Stimulated activated CD8-positive, alpha-beta memory T cell treated with anti-CD3 and anti-CD28 coated beads, Interleukin-7, amount 100 ng/mL, for 24 hours (primary cell): ENCODE measurements around the gene ADCY5.

Experiments
- DNase-seq: peaks from one replicate; pipeline ENCODE4 v3.0.0-alpha.2; 2020; ENCODE audit warnings: low read depth

Gene ADCY5

DNA sequence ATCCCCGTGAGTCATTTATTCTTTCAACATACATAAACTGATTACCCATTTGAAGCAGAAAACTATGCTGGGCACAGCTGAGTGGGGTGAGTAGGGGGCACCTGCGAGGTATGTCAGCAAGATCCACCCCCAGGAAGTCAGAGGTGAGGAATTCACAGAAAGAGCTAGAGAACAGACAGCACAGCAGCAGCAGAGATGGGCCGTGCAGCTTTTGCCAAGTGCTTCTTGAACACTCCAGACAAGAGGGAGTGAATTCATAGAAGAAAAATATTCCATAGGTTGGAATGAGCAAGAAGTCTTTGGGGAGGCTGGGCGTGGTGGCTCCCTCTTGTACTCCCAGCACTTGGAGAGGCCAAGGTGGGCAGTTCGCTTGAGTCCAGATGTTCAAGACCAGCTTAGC lies 9.4 kb upstream of the ADCY5 start:
- no peak for DNase-seq

DNA sequence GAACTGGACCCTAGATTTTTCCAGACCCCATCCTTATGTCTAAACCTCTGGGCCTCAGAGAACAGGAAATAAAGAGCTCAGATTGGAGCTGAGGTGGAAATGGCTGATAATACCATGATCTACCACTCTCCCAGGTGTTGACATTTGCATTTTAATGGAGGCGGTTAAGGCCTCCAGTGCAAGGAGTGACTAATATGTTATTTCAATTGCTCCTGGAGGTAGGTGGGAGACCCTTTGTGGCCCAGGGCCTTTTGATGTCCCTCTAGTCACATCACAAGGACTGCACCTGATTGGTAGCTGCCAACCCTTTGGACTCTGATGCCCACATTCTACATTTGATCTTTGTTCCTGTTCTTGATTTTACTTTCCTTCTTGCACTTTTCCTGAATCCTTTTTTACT lies 9.0 kb upstream of the ADCY5 start:
- DNase-seq: no peak

DNA sequence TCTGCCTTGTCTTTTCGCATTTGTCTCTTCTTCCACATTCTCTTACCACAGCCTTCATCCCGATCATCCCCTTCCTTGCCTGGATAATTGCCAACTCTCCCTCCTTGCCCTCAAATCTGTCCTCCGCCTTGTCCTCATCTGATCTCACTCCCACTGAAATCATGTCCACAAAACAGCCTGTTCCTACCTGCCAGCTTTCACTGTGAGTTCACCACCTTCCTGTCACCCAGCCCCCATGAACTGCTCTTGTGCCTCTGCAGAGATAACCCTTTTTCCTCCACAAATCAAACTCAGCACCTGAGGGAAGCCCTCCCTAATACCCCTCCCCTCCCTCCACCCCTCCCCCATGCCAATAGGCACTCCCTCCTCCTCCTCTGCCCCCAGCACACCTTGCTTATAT lies 4.8 kb upstream of the ADCY5 start:
- no peak for DNase-seq

DNA sequence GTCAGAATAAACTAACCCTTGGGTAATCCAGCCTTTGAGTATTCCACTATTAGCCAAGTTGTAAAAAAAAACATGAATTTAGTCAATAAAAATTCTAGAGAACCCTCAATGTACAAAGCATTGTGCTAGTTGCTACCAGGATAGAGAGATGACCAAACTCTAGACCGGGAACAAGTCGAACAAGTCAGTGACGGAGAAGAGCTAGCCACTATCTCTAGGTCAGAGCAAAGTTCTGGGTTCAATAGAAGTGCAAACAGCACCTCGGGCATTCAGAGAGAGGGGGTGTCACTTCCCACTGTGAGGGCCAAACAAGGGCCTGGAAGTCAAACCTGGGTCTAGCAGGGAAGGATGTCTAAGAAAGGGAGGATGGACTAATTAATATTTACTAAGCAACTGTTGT lies 2.3 kb upstream of the ADCY5 start:
- no peak for DNase-seq

DNA sequence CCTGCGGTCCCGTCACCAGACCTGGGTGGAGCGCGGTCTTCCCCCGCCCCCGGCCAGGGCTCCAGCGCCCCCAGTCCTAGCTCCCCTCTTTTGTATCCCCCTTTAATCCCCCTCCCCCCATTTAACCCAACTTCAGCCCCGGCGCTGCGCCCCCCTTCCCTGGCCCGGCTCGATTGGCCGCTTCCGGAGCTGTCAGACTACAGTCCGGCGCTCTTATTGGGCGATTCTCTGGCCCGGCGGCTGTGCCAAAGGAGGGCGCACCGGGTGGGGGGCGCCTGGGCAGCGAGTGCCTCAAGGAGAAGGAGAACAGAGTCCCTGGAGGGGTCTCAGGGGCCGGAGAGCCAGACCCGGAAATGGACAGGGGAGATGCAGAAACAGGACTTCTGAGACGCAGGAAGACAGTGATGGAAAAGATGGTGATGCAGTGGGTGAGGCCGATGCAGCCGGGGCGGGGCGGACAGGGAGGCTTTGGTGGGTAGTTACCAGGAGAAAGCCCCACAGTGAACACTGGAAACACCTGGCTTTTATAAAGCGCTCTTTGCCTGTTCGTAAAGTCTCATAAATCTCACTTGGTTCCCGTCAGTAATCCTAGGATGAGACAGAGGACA lies 1.2 kb upstream of the ADCY5 start:
- no peak for DNase-seq

DNA sequence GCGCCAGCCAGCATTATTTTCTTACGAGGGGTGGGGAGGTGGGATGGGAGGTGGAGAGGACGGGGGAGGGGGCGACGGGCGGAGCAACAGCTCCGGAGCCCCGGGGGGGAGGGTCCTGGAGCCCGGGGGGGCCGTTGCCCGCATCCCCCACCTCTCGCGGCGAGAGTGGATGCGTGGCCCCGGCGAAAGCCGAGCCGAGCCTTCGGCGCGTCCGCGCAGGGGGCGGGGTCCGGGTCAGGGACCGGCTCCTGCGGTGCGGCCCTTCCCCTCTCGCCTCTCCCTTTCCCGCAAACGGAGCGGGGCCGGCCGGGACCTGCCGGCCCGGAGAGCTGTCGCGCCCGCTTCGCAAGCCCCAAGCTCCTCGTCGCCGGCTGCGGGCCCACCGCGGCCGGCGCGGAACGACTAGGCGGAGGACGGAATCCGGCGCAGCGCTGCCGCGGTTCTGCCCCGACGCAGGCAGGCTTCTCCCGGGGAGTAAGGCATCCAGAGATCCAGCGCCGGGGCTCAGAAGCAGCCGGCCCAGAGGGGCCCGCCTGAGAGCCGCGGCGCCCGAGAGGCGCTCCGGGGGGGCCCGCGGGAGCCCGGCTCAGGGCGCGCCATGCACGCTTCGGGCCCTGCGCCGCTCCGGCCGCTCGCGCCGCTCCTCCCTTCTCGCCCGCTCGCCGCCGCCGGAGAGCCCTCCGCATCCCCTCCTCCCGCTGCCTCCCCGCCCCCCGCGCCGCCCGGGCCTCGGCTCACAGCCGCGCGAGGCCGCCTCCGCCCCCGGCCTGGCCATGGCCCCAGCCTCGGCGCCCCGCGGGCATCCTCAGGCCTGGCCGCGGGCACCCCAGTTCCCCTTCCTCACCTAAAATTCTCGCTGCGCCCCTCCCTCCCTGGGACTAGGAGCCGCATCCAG lies 459 bp upstream of the ADCY5 start:
- no peak for DNase-seq

DNA sequence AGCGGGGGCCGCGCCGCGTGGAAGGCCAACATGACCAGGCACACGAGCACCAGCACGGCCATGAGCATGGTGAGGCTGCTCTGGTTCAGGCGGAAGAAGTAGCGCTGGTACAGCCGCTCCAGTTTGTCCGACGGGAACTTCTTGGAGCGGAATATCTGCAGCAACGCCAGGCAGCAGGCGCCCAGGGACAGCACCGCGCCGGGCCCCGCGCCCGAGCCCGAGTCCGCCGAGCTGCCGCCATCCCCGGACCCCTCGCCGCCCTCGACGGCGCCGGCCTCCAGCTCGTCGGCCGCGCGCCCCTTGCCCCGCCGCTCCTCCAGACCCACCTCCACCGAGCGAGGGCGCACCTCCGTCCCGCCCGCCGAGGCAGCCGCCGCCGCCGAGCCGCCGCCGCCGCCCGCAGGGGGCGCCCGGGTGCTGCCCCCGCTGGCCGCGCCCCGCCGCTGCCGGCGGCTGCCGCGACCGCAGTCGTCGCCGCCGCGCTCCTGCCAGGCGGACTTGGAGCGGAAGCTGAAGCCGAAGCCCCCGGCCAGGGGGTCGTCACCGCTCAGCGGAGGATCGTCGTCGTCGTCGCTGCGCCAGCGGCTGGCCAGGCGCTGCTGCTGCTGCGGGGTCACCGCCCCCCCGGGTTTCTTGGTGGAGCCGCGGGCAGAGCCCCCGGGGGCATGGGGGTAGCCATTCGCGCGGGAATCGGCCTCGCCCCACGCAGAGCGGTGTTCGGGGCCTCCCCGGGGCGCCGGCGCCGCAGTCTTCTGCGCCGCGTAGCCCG lies 957 bp downstream of the ADCY5 start:
- DNase-seq: peak; percentile 9

DNA sequence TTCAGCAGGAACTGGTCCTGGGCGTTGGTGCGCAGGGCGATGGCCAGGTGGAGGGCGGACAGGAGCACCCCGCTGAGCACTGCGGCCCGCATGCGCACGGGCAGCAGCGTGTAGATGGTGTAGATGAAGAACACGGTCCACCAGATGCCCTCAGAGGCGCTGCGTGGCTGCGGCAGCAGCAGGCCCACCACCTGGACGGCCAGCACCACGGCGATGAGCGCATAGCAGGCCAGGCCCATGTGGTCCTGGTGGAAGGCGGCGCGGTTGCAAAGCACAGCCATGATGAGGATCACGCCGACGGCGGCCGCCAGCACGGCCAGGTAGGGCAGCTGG lies 1.5 kb downstream of the ADCY5 start:
- DNase-seq: no peak

DNA sequence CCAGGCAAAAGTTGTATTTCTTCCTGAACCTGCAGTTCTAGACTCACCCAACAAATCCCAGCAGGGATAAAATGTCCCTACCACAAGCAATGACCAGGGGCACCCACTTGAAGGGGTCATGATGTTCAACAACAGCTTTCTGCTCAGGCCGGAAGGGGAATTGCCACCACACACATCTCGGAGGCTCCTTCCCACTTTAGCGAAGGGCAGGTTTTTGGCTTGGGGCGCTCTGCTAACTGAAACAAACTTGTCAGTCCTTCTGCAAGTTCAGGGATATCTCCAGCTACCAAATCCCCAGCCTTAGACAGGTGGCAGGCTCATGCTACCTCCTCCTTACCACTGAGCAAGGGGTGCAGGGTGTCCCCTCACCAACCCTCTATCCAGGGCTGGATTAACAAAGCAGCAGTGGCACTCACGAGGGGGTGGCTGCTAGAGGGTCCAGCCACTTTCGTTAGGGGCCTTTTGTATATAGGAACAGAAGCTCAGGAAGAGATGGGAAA lies 2.2 kb downstream of the ADCY5 start:
- no peak for DNase-seq

DNA sequence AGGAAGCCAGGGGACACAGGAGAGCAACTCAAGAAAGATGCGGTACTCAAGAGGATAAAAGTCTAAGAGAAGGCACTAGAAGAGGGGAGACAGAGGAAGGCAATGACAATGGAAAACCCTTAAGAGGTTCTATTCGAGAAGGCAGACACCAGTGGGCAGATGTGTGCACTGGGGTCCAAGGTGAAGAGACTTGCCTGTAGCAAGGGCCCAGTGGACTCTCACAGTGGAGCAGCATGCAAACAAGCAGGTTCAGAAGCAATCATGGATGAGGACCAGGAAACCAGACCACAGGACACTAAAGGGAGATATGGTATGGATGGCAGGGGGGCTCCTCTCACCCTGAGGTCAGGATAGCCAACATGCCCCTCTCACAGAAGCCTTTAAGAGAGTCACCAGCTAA lies 2.7 kb downstream of the ADCY5 start:
- DNase-seq: no peak

DNA sequence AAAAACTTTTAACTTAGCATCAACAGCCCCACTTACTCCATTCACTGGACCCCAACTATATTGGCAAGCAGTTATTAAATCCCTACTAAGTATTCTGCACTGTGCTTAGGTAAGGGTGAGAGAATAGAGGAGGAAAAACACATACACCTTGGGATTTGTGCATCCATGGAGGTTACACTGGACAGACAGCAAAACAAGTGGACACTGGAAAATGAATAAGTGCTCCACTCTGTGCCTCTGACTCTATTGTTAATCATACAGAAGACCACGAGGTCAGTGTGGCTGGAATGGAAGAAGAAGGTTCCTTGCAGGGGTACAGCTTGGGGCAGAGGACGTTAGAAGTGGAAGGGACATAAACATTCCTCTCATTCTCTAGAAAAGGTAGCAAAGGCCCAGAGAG lies 3.2 kb downstream of the ADCY5 start:
- no peak for DNase-seq

DNA sequence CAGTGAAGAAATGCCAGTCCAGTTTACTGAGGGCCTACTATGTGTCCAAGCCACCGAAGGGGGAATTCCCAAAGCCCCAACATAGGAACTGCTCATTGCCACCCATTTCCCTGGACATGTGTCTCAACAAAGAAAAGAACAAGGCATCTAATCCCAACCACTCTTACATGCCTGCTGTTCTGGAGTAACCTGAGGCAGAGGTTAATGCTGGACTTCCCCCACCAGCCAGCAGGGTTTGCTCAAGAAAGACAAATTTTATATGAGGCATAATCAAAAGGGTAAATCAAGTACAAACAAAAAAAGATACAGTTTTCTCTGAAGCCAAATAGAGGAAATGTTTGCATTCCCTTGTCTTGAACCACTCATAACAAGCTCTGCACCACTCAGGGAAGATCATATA lies 4.1 kb downstream of the ADCY5 start:
- no peak for DNase-seq

DNA sequence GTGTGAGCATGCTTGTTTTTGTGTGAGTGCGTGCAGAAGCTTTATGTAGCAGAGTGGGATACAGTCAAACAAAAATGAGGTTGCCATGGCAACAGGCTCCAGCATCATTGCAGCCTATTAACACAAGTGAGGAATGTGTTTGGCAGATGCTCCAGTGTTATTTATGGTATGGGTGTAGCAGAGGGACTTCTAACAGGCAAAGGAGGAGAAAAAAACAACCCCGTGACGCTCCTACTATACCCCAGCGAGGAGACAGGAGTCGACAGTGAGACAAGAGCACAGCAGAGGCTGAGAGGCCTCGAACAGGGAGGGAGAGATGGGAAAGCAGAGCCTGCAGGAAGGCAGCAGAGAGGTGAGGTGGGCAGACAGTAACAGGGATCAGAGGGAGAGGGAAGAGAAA lies 4.9 kb downstream of the ADCY5 start:
- DNase-seq: no peak

DNA sequence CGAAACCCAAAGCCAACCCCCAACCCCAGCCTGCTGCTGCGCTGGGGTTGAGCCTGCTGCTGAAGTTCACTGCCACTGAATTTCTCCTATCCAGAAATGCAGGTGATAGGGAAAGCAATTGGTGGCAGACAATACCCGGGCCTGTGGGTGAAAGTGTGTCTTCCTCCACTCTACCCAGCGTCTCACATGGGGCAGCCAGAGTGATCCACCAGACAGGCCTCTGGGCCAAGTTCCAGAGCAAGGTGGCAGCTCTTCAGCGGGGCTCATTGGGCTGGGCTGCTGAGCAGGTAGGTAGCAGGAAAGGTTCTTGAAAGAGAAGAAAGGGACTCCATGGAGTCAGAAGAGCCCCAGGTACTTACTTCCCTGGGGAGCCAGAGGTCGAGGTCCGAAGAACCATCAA lies 6.0 kb downstream of the ADCY5 start:
- DNase-seq: no peak

DNA sequence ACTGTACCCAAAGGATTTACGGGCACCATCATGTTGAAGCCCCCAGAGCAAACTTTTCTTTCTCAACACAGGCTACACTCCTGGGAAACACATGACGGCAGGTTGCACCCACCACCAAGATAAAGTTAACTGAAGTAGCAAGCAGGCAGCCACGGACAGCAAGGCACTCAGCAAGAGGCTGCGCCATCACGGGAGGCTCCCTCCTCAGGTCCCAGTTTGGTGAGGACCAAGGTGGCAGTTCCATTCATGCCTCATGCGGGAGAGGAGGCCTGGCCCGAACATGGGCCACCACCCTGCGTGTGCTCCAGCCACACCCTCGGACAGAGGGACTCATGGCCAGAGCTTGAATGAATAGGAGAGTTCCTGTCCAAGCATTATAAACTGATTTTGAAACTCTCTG lies 6.8 kb downstream of the ADCY5 start:
- DNase-seq: no peak

DNA sequence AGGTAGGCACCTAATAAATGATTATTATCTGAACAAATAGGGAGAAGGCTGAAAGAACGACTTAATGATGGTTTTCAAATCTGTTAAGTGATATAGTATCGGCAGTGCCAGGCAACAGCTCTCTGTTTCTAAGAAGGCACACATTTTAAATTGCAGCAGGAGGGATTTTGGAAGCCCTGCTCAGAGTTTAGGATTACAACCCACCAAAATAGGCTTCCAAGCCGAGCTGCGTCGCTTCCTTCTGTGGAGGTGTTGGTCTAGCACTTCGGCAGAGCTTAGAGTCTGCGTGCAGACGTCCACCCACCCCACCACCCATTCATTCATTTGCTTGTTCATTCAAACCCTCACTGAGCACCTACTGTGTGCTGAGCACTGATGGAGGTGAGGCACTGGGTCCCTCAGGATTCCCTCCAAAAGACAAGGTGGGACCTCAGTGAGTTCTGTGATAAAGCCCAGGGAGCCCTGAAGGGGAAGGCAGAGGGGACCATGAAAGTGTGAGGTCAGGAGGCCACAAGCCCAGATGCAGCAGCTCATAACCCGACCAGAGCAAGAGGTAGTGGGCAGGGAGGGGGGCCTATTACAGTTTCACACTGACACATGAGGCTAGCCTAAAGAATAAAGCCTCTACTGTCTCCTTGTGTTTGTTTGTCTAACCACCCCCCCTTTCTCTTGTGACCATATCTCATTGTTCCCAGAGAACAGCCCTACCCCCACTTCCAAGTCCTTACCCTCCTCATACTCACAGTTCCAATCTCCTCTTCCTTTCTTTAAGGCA lies 8.9 kb downstream of the ADCY5 start:
- DNase-seq: no peak

DNA sequence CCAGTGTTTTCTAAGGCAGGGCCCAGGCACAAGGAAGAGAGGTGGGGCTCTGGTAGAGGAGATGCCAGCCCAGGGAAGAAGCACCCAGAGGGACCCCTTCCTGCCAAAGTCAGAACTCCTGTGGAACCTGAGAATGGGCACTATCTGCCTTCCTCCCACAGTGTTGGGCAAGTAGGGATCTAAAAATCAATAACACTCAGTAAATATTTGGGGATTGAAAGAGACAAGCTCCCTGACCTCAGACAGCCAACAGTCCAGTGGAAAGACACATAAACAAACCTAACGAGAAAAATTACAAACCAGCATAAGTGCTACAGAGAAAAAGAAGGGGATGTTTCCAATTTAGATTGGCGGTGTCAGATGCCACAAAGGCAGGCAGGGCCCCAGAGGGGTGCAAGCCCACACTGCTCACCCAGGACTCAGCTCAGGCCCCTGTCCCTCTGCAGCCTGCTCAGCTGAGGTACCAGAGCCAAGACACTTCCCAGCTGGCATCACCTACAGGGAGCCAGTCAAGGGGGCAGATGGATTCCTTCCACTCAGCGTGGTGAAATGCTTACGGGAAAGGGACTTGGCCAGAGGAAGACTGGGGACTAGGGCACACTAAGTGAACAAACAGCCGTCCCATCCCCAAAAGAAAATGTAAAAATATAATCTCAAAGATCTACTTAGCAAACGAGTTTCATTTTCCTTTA lies 15.9 kb downstream of the ADCY5 start:
- no peak for DNase-seq

DNA sequence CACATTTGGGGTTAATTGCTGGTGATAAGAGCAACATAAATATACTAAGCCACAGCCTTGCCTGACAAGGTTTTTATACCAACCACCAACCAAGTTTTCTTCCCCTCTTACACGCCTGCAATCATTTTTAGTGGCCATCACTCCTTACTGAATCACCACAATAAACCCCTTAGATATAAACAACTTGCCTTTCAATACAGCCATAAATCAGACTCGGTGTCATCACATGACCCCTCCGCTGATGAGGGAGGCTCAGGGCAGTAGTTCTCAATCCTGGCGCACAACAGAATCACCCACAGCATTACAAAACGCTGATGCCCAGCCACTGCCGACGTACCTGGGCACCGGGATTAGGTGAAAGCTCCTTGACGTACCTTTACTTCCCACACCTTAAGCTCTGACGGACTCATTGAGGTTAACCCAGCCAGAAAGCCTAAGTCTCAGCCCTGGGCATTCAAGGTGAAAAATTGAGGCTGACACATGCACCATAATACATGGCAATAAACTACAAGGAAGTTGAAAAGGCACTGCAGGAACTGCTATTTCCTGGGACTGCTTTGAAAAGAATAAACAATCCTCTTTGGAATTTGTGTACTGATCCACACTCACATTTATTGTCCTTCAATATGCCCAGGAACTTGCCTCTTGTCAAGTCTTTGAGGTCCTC lies 17.1 kb downstream of the ADCY5 start:
- DNase-seq: no peak

DNA sequence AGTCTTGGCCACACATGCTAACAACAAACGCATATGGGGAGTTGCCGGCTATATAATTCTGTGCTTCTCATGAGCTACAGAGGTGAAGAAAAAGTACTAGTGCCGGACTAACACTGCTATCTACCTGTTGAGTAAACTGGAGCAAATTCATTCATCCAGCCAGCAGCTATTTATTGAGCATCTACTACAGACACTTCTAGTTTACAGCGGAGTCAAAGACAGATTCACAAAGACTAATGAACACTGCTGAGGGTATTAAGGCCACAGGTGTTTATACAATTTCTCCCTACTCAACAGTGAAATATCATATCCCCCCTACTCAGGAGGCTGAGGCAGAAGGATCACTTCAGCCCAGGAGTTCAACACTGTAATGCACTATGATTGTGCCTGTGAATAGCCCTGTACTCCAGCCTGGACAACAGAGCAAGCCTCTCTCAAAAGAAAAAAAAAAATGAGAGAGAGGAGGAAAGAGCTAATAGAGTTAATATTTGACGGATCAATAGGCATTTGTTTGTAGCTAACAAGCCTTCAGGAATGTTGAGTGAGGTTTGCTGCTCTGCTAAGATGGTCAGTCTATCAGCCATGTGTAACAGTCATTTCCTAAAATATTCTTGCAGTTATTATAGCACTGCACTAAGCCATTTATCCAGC lies 17.8 kb downstream of the ADCY5 start:
- no peak for DNase-seq

DNA sequence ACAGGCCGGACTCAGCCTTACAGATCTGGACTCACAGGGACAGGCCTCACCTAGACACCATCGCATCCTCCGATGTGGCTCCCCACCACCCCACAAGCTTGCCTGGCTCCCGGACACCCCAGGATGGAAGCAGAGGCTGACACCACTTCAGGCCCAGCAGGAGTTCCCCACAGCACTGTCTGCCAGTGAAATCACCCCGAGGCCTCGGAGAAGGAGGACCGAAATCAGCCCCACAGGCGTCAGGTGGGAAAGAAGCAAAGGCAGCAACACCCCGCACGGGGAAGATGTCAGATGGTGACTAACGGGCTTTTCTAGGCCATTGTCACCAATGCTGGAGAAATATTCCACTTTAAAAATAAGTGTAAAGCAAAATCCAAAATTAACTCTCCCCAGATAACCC lies 18.6 kb downstream of the ADCY5 start:
- no peak for DNase-seq
